IMR-90 (cell line): ENCODE results near the gene CEACAM7.
"Not testable (repeated sequence)": the region's sequence is repeated elsewhere in the genome, so short reads cannot be mapped to it uniquely, and the experiment has no call there.

Experiments
- BHLHE40 ChIP-seq: fragments of 150-350 bp; IDR thresholded peaks from 2 replicates; pipeline ENCODE4 v1.6.1; 2016; ENCODE audit warnings: mild to moderate bottlenecking, low read depth, low read length
- POLR2A ChIP-seq: IDR thresholded peaks from 2 replicates; pipeline ENCODE4 v1.6.1; 2012; ENCODE audit warnings: mild to moderate bottlenecking, low read depth, low read length
- TF ChIP-seq, protein P1 (sequence below): conservative IDR thresholded peaks from 2 replicates; pipeline ENCODE4 v1.5.1; 2012; ENCODE audit warnings: mild to moderate bottlenecking, low read depth, low read length, improper control_type of control experiment

DNA sequence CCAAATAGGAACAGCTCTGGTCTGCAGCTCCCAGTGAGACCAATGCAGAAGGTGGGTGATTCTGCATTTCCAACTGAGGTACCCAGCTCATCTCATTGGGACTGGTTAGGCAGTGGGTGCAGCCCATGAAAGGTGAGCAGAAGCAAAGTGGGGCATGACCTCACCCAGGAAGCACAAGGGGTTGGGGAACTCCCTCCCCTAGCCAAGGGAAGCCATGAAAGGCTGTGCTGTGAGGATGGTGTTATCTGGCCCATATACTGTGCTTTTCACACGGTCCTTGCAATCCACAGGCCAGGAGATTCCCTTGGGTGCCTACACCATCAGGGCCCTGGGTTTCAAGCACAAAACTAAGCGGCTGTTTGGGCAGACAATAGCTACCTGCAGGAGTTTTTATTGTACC, 31.3 kb downstream of the CEACAM7 start:
- TF ChIP-seq POLR2A, BHLHE40: not testable (repeated sequence)
- TF ChIP-seq, protein P1, sequence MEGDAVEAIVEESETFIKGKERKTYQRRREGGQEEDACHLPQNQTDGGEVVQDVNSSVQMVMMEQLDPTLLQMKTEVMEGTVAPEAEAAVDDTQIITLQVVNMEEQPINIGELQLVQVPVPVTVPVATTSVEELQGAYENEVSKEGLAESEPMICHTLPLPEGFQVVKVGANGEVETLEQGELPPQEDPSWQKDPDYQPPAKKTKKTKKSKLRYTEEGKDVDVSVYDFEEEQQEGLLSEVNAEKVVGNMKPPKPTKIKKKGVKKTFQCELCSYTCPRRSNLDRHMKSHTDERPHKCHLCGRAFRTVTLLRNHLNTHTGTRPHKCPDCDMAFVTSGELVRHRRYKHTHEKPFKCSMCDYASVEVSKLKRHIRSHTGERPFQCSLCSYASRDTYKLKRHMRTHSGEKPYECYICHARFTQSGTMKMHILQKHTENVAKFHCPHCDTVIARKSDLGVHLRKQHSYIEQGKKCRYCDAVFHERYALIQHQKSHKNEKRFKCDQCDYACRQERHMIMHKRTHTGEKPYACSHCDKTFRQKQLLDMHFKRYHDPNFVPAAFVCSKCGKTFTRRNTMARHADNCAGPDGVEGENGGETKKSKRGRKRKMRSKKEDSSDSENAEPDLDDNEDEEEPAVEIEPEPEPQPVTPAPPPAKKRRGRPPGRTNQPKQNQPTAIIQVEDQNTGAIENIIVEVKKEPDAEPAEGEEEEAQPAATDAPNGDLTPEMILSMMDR: not testable (repeated sequence)
